H9 (cell line): ENCODE data around the gene PSKH1. TPM values are rescaled to one million over a fixed set of nuclear protein-coding genes. Genes with fewer than 3 reads are reported as not detected.

ENCODE experiments used
- DNase-seq: peaks from one replicate; pipeline ENCODE4 v3.0.0-alpha.2; 2017
- H2AFZ ChIP-seq: one replicate; pipeline ENCODE4 v1.6.1; 2013; ENCODE audit warnings: mild to moderate bottlenecking, low read length, control low read depth, moderate library complexity
- H2AK5ac ChIP-seq: 2 replicates; pipeline ENCODE4 v1.6.1; 2013; ENCODE audit warnings: low read length, control low read depth, mixed read lengths; ENCODE audit not compliant: insufficient read length
- H2BK120ac ChIP-seq: one replicate; pipeline ENCODE4 v1.6.1; 2013; ENCODE audit warnings: low read depth, mild to moderate bottlenecking, low read length, control low read depth, inconsistent platforms; ENCODE audit not compliant: poor library complexity, severe bottlenecking
- H2BK12ac ChIP-seq: 2 replicates; pipeline ENCODE4 v1.6.1; 2013; ENCODE audit warnings: low read length, control low read depth, mixed read lengths, low read depth; ENCODE audit not compliant: insufficient read length
- H2BK15ac ChIP-seq: 2 replicates; pipeline ENCODE4 v1.6.1; 2013; ENCODE audit warnings: low read depth, low read length, control low read depth
- H2BK20ac ChIP-seq: one replicate; pipeline ENCODE4 v1.6.1; 2013; ENCODE audit warnings: low read depth, mild to moderate bottlenecking, low read length, control low read depth, inconsistent platforms; ENCODE audit not compliant: poor library complexity, severe bottlenecking
- H2BK5ac ChIP-seq: 2 replicates; pipeline ENCODE4 v1.6.1; 2013; ENCODE audit warnings: low read length, control low read depth, mixed read lengths; ENCODE audit not compliant: insufficient read length
- H3K14ac ChIP-seq: 2 replicates; pipeline ENCODE4 v1.6.1; 2013; ENCODE audit warnings: low read length, control low read depth; ENCODE audit not compliant: insufficient read depth
- H3K18ac ChIP-seq: 2 replicates; pipeline ENCODE4 v1.6.1; 2013; ENCODE audit warnings: low read depth, mild to moderate bottlenecking, mixed read lengths, low read length, control low read depth; ENCODE audit not compliant: insufficient read length
- H3K23ac ChIP-seq: 2 replicates; pipeline ENCODE4 v1.6.1; 2013; ENCODE audit warnings: low read length, control low read depth, mixed read lengths, low read depth; ENCODE audit not compliant: insufficient read length
- H3K23me2 ChIP-seq: 2 replicates; pipeline ENCODE4 v1.6.1; 2013; ENCODE audit warnings: low read depth, mild to moderate bottlenecking, mixed read lengths, low read length, control low read depth; ENCODE audit not compliant: insufficient read length, poor library complexity, severe bottlenecking
- H3K27ac ChIP-seq: 2 replicates; pipeline ENCODE4 v1.5.1; 2013; ENCODE audit warnings: low read length, control low read depth, mixed read lengths, low read depth; ENCODE audit not compliant: insufficient read length
- H3K27me3 ChIP-seq: 2 replicates; pipeline ENCODE4 v1.6.1; 2013; ENCODE audit warnings: low read length, control low read depth, inconsistent platforms; ENCODE audit not compliant: insufficient read depth
- H3K4ac ChIP-seq: 2 replicates; pipeline ENCODE4 v1.6.1; 2013; ENCODE audit warnings: low read depth, mild to moderate bottlenecking, control low read depth, inconsistent platforms, low read length, moderate library complexity
- H3K4me1 ChIP-seq: 2 replicates; pipeline ENCODE4 v1.6.1; 2013; ENCODE audit warnings: low read length, control low read depth, inconsistent platforms; ENCODE audit not compliant: insufficient read depth
- H3K4me2 ChIP-seq: 2 replicates; pipeline ENCODE4 v1.6.1; 2013; ENCODE audit warnings: low read length, control low read depth, mixed read lengths; ENCODE audit not compliant: insufficient read length, insufficient read depth
- H3K56ac ChIP-seq: 2 replicates; pipeline ENCODE4 v1.6.1; 2013; ENCODE audit warnings: low read depth, mild to moderate bottlenecking, mixed read lengths, low read length, control low read depth; ENCODE audit not compliant: insufficient read length
- H3K79me1 ChIP-seq: 2 replicates; pipeline ENCODE4 v1.6.1; 2013; ENCODE audit warnings: low read depth, mild to moderate bottlenecking, moderate library complexity, low read length, control low read depth, inconsistent platforms; ENCODE audit not compliant: insufficient read depth, poor library complexity, severe bottlenecking
- H3K79me2 ChIP-seq: 2 replicates; pipeline ENCODE4 v1.6.1; 2013; ENCODE audit warnings: low read length, control low read depth, inconsistent platforms; ENCODE audit not compliant: insufficient read depth
- H3K9ac ChIP-seq: 2 replicates; pipeline ENCODE4 v1.6.1; 2013; ENCODE audit warnings: low read length, control low read depth, mixed read lengths; ENCODE audit not compliant: insufficient read length; ENCODE audit errors: extremely low read depth
- H3K9me3 ChIP-seq: one replicate; pipeline ENCODE4 v1.6.1; 2013; ENCODE audit warnings: low read depth, low read length, inconsistent platforms; ENCODE audit not compliant: control insufficient read depth
- H3T11ph ChIP-seq: one replicate; pipeline ENCODE4 v1.6.1; 2013; ENCODE audit warnings: mild to moderate bottlenecking, low read length, control low read depth, inconsistent platforms
- H4K20me1 ChIP-seq: one replicate; pipeline ENCODE4 v1.6.1; 2013; ENCODE audit not compliant: control insufficient read depth, insufficient read length, insufficient read depth
- H4K5ac ChIP-seq: 2 replicates; pipeline ENCODE4 v1.6.1; 2013; ENCODE audit warnings: low read depth, mild to moderate bottlenecking, mixed read lengths, low read length, control low read depth; ENCODE audit not compliant: insufficient read length
- H4K8ac ChIP-seq: replicated peaks from 2 replicates; pipeline ENCODE4 v1.6.1; 2013; ENCODE audit warnings: low read length, control low read depth, mixed read lengths, low read depth; ENCODE audit not compliant: insufficient read length
- H4K91ac ChIP-seq: 2 replicates; pipeline ENCODE4 v1.6.1; 2013; ENCODE audit warnings: low read depth, mild to moderate bottlenecking, moderate library complexity, mixed read lengths, low read length, control low read depth; ENCODE audit not compliant: insufficient read length
- H3K27ac Mint-ChIP-seq, 3 experiments: 2 replicates in 2 of 3; 3 replicates in 1 of 3; pipeline ENCODE4 v1.8.0; 2020 to 2021; ENCODE audit warnings: mixed read lengths in 3 of 3, mild to moderate bottlenecking in 1 of 3, moderate library complexity in 1 of 3
- H3K27me3 Mint-ChIP-seq: 2 replicates; pipeline ENCODE4 v1.8.0; 2021; ENCODE audit warnings: low read depth, mild to moderate bottlenecking, moderate library complexity, mixed read lengths
- H3K36me3 Mint-ChIP-seq, 3 experiments: 2 replicates in 2 of 3; 3 replicates in 1 of 3; pipeline ENCODE4 v1.8.0; 2020 to 2021; ENCODE audit warnings: low read depth in 3 of 3, mixed read lengths in 3 of 3; ENCODE audit not compliant: insufficient read depth in 1 of 3
- H3K4me1 Mint-ChIP-seq, 2 experiments: 2 replicates each; pipeline ENCODE4 v1.8.0; 2020; ENCODE audit warnings: mixed read lengths in 2 of 2
- H3K4me3 Mint-ChIP-seq, 2 experiments: 2 replicates in 1 of 2; 3 replicates in 1 of 2; pipeline ENCODE4 v1.8.0; 2020 to 2021; ENCODE audit warnings: mild to moderate bottlenecking in 2 of 2, mixed read lengths in 2 of 2, moderate library complexity in 1 of 2
- H3K9me3 Mint-ChIP-seq, 2 experiments: 2 replicates in 1 of 2; 3 replicates in 1 of 2; pipeline ENCODE4 v1.8.0; 2020; ENCODE audit warnings: mild to moderate bottlenecking in 2 of 2, mixed read lengths in 2 of 2, moderate library complexity in 1 of 2
- WGBS: extraction: QIAGEN DNeasy Blood & Tissue Kit; methylation state at CpG from one replicate; pipeline ENCODE4 v1.1.7; 2013; ENCODE audit warnings: missing lambda C conversion rate, low lambda C conversion rate, mixed read lengths; ENCODE audit not compliant: insufficient read length; ENCODE audit errors: extremely low coverage; 5-methylcytosine and 5-hydroxymethylcytosine counted together
- total RNA-seq: library from RNA; stranded (reverse); gene quantifications from 2 replicates; pipeline ENCODE4 v1.2.1, GENCODE V29; 2021
- TF ChIP-seq, protein P1 (sequence below): fragments of 200-600 bp; sonication (generic); conservative IDR thresholded peaks from 3 replicates; pipeline ENCODE4 v1.8.0; 2021; ENCODE audit warnings: antibody characterized with exemption, mild to moderate bottlenecking

Gene PSKH1
- total RNA-seq, 1 experiment from 2014 or later: 29.1 TPM

DNA sequence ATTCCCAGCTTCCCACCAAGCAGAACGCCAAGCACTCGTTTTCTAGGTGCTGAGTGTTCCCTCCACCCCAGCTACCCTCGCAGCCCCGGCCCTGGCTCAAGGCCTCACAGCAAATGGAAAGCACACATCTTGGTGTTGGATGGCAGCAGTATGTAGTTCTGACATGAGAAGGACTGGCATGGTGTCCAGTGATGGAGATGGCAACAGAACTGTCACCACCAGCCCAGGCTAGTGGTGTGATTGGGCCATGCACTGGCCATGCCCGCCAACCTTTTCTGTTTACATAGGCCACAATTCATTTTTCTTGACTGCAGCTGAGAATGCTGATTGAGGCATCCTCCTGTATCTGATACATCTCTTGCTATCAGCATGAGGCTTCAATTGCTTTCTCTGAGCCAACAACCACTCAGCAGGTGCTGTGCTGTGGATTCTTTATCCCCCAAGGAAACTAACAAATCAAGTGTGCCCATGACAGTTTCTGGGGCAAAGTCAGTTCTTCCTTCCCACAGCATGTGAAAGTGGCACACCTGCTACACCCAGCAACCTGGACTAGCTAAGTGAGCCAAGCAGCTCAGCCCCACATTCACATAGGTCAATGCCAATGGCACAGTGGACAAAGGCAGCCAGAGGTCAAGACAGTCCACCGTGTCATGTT lies 71.5 kb downstream of the PSKH1 start:
- H3K27me3 ChIP-seq: no peaks in the 10 kb centered on the region
- Mint-ChIP-seq H3K9me3 (no peaks in the 10 kb centered on the region; a peak in 1 of 5 replicates), H3K27me3 (no peaks in the 10 kb centered on the region; the same call in 1 of the 2 replicates), H3K4me3 (no peak overlapping the region), H3K27ac (peak overlapping the region in 1 of 3 experiments; percentile 53; a peak in 2 of 7 replicates), H3K36me3 (peaks cover 6 to 49% (median 24%) of the 10 kb centered on the region in 3 experiments), H3K4me1 (peaks cover 34 to 39% of the 10 kb centered on the region in 2 experiments)
- H3K4me2 ChIP-seq: no peak overlapping the region
- DNase-seq: no peak
- WGBS: no CpG with 5 or more reads among the region's 6 CpGs
- H3K23me2 ChIP-seq: peaks cover 3% of the 10 kb centered on the region
- H3K23ac ChIP-seq: no peak overlapping the region
- H3K56ac ChIP-seq: no peak overlapping the region
- no peak overlapping the region for H4K8ac ChIP-seq
- no peak overlapping the region for H2AK5ac ChIP-seq
- H3T11ph ChIP-seq: no peak overlapping the region
- no peaks in the 10 kb centered on the region for H3K9me3 ChIP-seq
- H2BK120ac ChIP-seq: no peak overlapping the region
- H4K20me1 ChIP-seq: peaks cover 3% of the 10 kb centered on the region
- H3K4me1 ChIP-seq: peaks cover 5% of the 10 kb centered on the region; the same call in 1 of the 2 replicates
- no peak overlapping the region for H2BK15ac ChIP-seq
- H3K18ac ChIP-seq: no peak overlapping the region
- no peak overlapping the region for H3K27ac ChIP-seq
- H3K79me1 ChIP-seq: peaks cover 4% of the 10 kb centered on the region
- H3K79me2 ChIP-seq: no peaks in the 10 kb centered on the region; the same call in 1 of the 2 replicates
- H4K5ac ChIP-seq: no peak overlapping the region
- H2BK20ac ChIP-seq: no peak overlapping the region
- no peak overlapping the region for H3K14ac ChIP-seq
- H3K9ac ChIP-seq: no peak overlapping the region
- TF ChIP-seq, protein P1, sequence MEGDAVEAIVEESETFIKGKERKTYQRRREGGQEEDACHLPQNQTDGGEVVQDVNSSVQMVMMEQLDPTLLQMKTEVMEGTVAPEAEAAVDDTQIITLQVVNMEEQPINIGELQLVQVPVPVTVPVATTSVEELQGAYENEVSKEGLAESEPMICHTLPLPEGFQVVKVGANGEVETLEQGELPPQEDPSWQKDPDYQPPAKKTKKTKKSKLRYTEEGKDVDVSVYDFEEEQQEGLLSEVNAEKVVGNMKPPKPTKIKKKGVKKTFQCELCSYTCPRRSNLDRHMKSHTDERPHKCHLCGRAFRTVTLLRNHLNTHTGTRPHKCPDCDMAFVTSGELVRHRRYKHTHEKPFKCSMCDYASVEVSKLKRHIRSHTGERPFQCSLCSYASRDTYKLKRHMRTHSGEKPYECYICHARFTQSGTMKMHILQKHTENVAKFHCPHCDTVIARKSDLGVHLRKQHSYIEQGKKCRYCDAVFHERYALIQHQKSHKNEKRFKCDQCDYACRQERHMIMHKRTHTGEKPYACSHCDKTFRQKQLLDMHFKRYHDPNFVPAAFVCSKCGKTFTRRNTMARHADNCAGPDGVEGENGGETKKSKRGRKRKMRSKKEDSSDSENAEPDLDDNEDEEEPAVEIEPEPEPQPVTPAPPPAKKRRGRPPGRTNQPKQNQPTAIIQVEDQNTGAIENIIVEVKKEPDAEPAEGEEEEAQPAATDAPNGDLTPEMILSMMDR: no peak
- no peak overlapping the region for H2BK12ac ChIP-seq
- H2AFZ ChIP-seq: no peak overlapping the region
- H3K4ac ChIP-seq: no peak overlapping the region
- no peak overlapping the region for H2BK5ac ChIP-seq
- H4K91ac ChIP-seq: no peak overlapping the region
